SK-MEL-5 (cell line): ENCODE measurements around the gene KCTD5. TPM values are rescaled to one million over a fixed set of nuclear protein-coding genes. Genes with fewer than 3 reads are reported as not detected.
"Not testable (repeated sequence)": the region's sequence is repeated elsewhere in the genome, so short reads cannot be mapped to it uniquely, and the experiment has no call there.

Experiments
- DNase-seq: peaks from one replicate; pipeline ENCODE4 v3.0.0-alpha.2; 2016; ENCODE audit warnings: low read depth, low spot score
- in situ Hi-C: cut with HindIII; loops from 2 replicates; pipeline ENCODE4 v1.10.0; 2016; ENCODE audit warnings: low sequenced_read_pairs, high pct_unique_total_duplicates, low pct_unique_long_range_greater_than_20kb
- total RNA-seq: library from RNA; depleted of rRNA; stranded (reverse); fragments of >200 nt; shearing (Covaris generic); gene quantifications from 2 replicates; pipeline ENCODE4 v1.2.3, GENCODE V29; 2014

KCTD5 gene
- total RNA-seq, 1 experiment from 2014 or later, result 23.4 TPM

GRCh38 chr16:2713985-2714774 is 31.9 kb downstream of the KCTD5 start:
- no peak for DNase-seq
- in situ Hi-C loops, result no loop called here

- no peak for DNase-seq
- in situ Hi-C loops, result no loop called here
Observed at GRCh38 chr16:2715064-2715463, 32.7 kb downstream of the KCTD5 start.

GRCh38 chr16:2715519-2715918 is 33.2 kb downstream of the KCTD5 start:
- in situ Hi-C loops, result no loop called here
- DNase-seq, result peak; percentile 6

GRCh38 chr16:2715966-2716885 is 33.9 kb downstream of the KCTD5 start:
- in situ Hi-C loops, result no loop called here
- DNase-seq, result no peak

- in situ Hi-C loops, result no loop called here
- DNase-seq, result no peak
Observed at GRCh38 chr16:2716948-2717347, 34.6 kb downstream of the KCTD5 start.

GRCh38 chr16:2717383-2718263 is 35.3 kb downstream of the KCTD5 start:
- in situ Hi-C loops, result no loop called here
- no peak for DNase-seq

- in situ Hi-C loops, result no loop called here
- no peak for DNase-seq
Observed at GRCh38 chr16:2719328-2720063, 37.2 kb downstream of the KCTD5 start.

GRCh38 chr16:2720064-2720457 is 37.7 kb downstream of the KCTD5 start, which contains the start of gene PRSS27:
Gene PRSS27 (minus strand): TSS chr16:2720224. CDS start chr16:2720160, 64 bp downstream.
- no peak for DNase-seq
- in situ Hi-C loops, result no loop called here

- in situ Hi-C loops, result no loop called here
- DNase-seq, result peak; percentile 78
Observed at GRCh38 chr16:2720719-2721633, 38.7 kb downstream of the KCTD5 start.

GRCh38 chr16:2721634-2722173 is 39.4 kb downstream of the KCTD5 start:
- DNase-seq, in situ Hi-C loops: not testable (repeated sequence)

- DNase-seq, result no peak
- in situ Hi-C loops, result no loop called here
Observed at GRCh38 chr16:2724088-2724676, 41.9 kb downstream of the KCTD5 start.

- in situ Hi-C loops, result no loop called here
- no peak for DNase-seq
Observed at GRCh38 chr16:2724816-2725348, 42.6 kb downstream of the KCTD5 start.

- in situ Hi-C loops, result no loop called here
- DNase-seq, result no peak
Observed at GRCh38 chr16:2726923-2727322, 44.6 kb downstream of the KCTD5 start.

GRCh38 chr16:2728034-2728433 is 45.7 kb downstream of the KCTD5 start:
- DNase-seq, result no peak
- in situ Hi-C loops, result no loop called here

GRCh38 chr16:2734844-2735515 is 52.7 kb downstream of the KCTD5 start:
- in situ Hi-C loops, result no loop called here
- DNase-seq, result no peak
